Sigmoid colon (tissue), 7 donors: ENCODE measurements around the gene FSD1. TPM values are rescaled to one million over a fixed set of nuclear protein-coding genes. Genes with fewer than 3 reads are reported as not detected.
A peak's percentile ranks its signal among the peaks of the same experiment; 100 is the strongest.
"Not testable (repeated sequence)": the region's sequence is repeated elsewhere in the genome, so short reads cannot be mapped to it uniquely, and the experiment has no call there.

Source experiments
- DNase-seq: peaks from one replicate; pipeline ENCODE4 v3.0.0-alpha.2; 2019
- H3K27ac ChIP-seq, 4 donors: fragments of 200-600 bp; sonication (generic); one replicate each; pipeline ENCODE4 v1.5.1; 2016 to 2019; ENCODE audit warnings: mild to moderate bottlenecking in 1 of 4
- H3K27me3 ChIP-seq, 3 donors: fragments of 200-600 bp; sonication (generic); one replicate each; pipeline ENCODE4 v1.5.1; 2019; ENCODE audit warnings: mild to moderate bottlenecking in 1 of 3
- H3K36me3 ChIP-seq, 4 donors: fragments of 200-600 bp; sonication (generic); one replicate each; pipeline ENCODE4 v1.5.1; 2016 to 2019
- H3K4me1 ChIP-seq, 4 donors: fragments of 200-600 bp; sonication (generic); one replicate each; pipeline ENCODE4 v1.5.1; 2017 to 2019
- H3K4me3 ChIP-seq, 4 donors: fragments of 200-600 bp; sonication (generic); one replicate each; pipeline ENCODE4 v1.5.1; 2017 to 2019; ENCODE audit warnings: mild to moderate bottlenecking in 2 of 4, moderate library complexity in 1 of 4
- H3K9me3 ChIP-seq, 4 donors: fragments of 200-600 bp in 3 of 4; sonication (generic) in 3 of 4; one replicate each; pipeline versions ENCODE4 v1.5.1 to v1.6.1; 2013 to 2019
- EP300 ChIP-seq, 4 donors: sonication (generic); formaldehyde crosslinking; IDR thresholded peaks; one replicate each; pipeline ENCODE4 v1.6.1; 2017; ENCODE audit warnings: antibody characterized with exemption in 4 of 4
- POLR2A ChIP-seq, 2 donors: fragments of 450-650 bp; IDR thresholded peaks; one replicate each; pipeline ENCODE4 v1.6.1; 2016; ENCODE audit warnings: antibody characterized with exemption in 2 of 2, mild to moderate bottlenecking in 2 of 2, moderate library complexity in 2 of 2
- POLR2AphosphoS5 ChIP-seq, 4 donors: sonication (generic); formaldehyde crosslinking; IDR thresholded peaks; one replicate each; pipeline ENCODE4 v1.6.1; 2017; ENCODE audit warnings: antibody characterized with exemption in 4 of 4
- WGBS, 2 donors: extraction: QIAGEN DNeasy Blood & Tissue Kit; methylation state at CpG; one replicate each; pipeline ENCODE4 v1.1.7; 2013; 5-methylcytosine and 5-hydroxymethylcytosine counted together
- intact Hi-C: fragments of 100-400 bp; cut with DNase I; formaldehyde crosslinking; loops from one replicate; pipeline ENCODE4 v1.15.1; 2023
- polyA plus RNA-seq, 3 donors: library from polyadenylated mRNA; stranded (reverse); fragments of 200-250 nt; gene quantifications; one replicate each; pipeline ENCODE4 v1.2.3, GENCODE V29; 2013
- total RNA-seq, 4 donors: library from RNA; depleted of rRNA; stranded (reverse); fragments of >200 nt; gene quantifications; one replicate each; pipeline ENCODE4 v1.1.0, GENCODE V29; 2016
- TF ChIP-seq, protein P1 (sequence below), 4 experiments: fragments of 450-650 bp in 3 of 4; fragments of 200-600 bp in 1 of 4; IDR thresholded peaks; one replicate each; pipeline ENCODE4 v1.5.1; 2016 to 2019; ENCODE audit warnings: antibody characterized with exemption in 4 of 4, mild to moderate bottlenecking in 3 of 4, moderate library complexity in 2 of 4
- donor health status: healthy with polysubstance abuse.
- donor health status: Bipolar disorder and iron deficiency.
- donor health status: healthy.

The FSD1 gene
- total and polyA plus RNA-seq, 7 donors, result 1.1 to 2.6 (median 1.5) TPM; not detected in 3

DNA sequence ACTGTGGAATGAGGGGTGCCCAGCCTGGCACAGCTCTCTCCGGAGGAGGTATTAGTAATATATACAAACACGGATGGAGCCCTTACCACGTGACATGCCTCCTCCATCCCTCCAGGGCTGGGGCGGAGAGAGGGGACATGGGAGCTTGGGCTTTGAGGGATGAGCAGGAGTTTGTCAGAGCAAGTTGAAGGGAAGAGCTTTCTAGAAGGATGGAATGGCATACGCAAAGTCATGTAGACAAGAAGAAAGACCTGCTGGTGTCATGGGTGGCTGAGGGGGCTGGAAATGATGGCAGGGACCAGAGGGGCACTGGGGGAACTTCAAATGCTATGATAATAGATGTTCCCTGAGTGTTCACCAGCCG, 41.6 kb downstream of the FSD1 start:
- Histone ChIP-seq H3K9me3 (no peaks in the 10 kb centered on the region), H3K4me1 (peaks cover 0 to 13% (median 12%) of the 10 kb centered on the region in 4 donors), H3K4me3 (no peak overlapping the region), H3K36me3 (peaks cover 0 to 26% (median 2%) of the 10 kb centered on the region in 4 donors), H3K27me3 (no peaks in the 10 kb centered on the region), H3K27ac (no peak overlapping the region)
- TF ChIP-seq, protein P1, sequence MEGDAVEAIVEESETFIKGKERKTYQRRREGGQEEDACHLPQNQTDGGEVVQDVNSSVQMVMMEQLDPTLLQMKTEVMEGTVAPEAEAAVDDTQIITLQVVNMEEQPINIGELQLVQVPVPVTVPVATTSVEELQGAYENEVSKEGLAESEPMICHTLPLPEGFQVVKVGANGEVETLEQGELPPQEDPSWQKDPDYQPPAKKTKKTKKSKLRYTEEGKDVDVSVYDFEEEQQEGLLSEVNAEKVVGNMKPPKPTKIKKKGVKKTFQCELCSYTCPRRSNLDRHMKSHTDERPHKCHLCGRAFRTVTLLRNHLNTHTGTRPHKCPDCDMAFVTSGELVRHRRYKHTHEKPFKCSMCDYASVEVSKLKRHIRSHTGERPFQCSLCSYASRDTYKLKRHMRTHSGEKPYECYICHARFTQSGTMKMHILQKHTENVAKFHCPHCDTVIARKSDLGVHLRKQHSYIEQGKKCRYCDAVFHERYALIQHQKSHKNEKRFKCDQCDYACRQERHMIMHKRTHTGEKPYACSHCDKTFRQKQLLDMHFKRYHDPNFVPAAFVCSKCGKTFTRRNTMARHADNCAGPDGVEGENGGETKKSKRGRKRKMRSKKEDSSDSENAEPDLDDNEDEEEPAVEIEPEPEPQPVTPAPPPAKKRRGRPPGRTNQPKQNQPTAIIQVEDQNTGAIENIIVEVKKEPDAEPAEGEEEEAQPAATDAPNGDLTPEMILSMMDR (IDR thresholded peaks at IDR 0.05), result no peak
- TF ChIP-seq POLR2A (IDR thresholded peaks at IDR 0.05) (no peak), POLR2AphosphoS5 (IDR thresholded peaks at IDR 0.05) (no peak), EP300 (IDR thresholded peaks at IDR 0.05) (no peak)
- DNase-seq, result no peak
- intact Hi-C loops, result no loop called here
- 95 to 96% methylated on average over 6 of the region's 6 CpGs for WGBS, 2 donors

DNA sequence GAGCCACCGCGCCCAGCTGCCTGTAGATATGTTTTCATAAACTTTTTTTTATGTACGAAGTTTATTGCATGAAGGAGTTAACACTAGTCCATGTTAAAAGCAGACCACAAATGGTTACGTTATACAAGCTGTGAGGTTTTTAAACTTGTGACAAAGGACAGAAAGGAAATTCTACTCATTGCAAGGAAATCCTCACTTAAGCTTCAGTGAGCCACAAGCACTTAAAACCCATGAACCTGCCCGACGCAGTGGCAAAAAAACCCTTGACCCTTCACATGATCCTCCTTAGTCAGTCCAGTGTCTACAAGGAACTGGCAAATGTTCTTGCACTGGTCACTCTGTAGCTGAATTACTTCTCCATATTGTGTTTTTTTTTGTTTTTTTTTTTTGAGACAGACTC, 43.1 kb downstream of the FSD1 start:
- intact Hi-C loops, result no loop called here
- H3K4me3 ChIP-seq, result no peak overlapping the region
- no peaks in the 10 kb centered on the region for H3K9me3 ChIP-seq
- DNase-seq, result no peak
- H3K4me1 ChIP-seq, result peaks cover 0 to 8% (median 7%) of the 10 kb centered on the region in 4 donors
- TF ChIP-seq, protein P1 (IDR thresholded peaks at IDR 0.05), result no peak
- TF ChIP-seq POLR2AphosphoS5 (IDR thresholded peaks at IDR 0.05) (no peak), EP300 (IDR thresholded peaks at IDR 0.05) (no peak), POLR2A (IDR thresholded peaks at IDR 0.05) (no peak)
- H3K27me3 ChIP-seq, result no peaks in the 10 kb centered on the region
- no peak overlapping the region for H3K27ac ChIP-seq
- peaks cover 0 to 26% (median 2%) of the 10 kb centered on the region in 4 donors for H3K36me3 ChIP-seq
- 67 to 83% methylated on average over 6 of the region's 6 CpGs for WGBS, 2 donors

DNA sequence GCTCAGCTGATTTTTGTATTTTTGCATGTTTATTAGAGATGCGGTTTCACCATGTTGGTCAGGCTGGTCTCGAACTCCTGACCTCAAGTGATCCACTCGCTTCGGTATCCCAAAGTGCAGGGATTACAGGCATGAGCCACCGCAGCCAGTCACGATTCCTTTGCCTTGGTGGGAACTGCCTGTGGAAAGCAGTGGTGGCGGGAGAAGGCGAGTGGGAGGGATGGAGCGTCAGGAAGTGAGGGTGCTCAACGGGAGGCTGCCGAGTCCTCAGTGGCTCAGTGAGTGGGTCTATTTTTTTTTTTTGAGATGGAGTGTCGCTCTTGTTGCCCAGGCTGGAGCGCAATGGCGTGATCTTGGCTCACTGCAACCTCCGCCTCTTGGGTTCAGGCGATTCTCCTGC, 44.8 kb downstream of the FSD1 start:
- H3K27me3 ChIP-seq, H3K27ac ChIP-seq, H3K4me3 ChIP-seq, DNase-seq, H3K4me1 ChIP-seq, intact Hi-C loops, H3K9me3 ChIP-seq: not testable (repeated sequence)
- WGBS, 2 donors, result 93 to 97% methylated on average over 16 of the region's 16 CpGs
- H3K36me3 ChIP-seq, result peaks cover 0 to 34% (median 2%) of the 10 kb centered on the region in 4 donors

DNA sequence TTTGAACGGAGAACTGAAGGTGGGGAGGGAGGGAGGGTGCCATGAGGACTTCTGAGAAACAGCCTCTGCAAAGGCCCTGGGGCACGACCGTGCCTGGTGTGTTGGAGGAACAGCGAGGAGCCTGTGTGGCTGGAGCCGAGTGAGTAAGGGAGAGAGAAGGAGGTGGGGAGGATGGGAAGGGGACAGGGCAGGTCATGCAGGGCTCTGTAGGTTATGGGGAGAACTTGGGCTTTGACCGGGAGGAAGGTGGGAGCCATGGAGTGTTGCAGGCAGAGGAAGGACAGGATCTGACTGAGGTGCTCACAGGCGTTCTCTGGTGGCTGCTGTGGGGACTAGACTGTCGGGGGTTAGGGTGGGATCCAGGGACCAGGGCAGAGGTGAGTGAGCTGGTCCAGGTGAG, 45.7 kb downstream of the FSD1 start:
- no peaks in the 10 kb centered on the region for H3K9me3 ChIP-seq
- H3K27me3 ChIP-seq, result no peaks in the 10 kb centered on the region
- no peak for DNase-seq
- no peak overlapping the region for H3K27ac ChIP-seq
- no peaks in the 10 kb centered on the region for H3K4me1 ChIP-seq
- no peak for TF ChIP-seq POLR2AphosphoS5 (IDR thresholded peaks at IDR 0.05)
- TF ChIP-seq EP300 (IDR thresholded peaks at IDR 0.05), result no peak
- H3K36me3 ChIP-seq, result peaks cover 0 to 36% (median 2%) of the 10 kb centered on the region in 4 donors
- intact Hi-C loops, result no loop called here
- WGBS, 2 donors, result 88 to 96% methylated on average over 8 of the region's 8 CpGs
- H3K4me3 ChIP-seq, result no peak overlapping the region

DNA sequence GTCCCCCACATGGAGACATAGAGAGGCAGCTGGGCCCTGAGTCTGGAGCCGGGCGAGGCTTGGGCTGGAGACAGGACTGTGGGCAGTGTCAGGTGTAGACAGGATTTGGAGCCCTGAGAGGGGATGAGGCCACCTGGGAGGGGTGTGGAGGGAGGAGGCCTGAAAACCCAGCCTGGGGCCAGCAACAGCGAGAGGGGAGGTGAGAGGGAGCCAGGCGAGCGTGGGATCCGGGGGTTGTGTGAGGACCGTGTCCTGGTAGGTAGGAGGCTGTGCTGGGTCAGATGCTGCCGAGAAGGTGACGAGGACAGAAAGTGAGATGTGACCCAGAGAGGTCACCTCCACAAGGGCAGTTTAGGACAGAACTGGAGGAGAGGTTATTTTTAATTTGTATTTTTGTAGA, 46.3 kb downstream of the FSD1 start:
- DNase-seq, result no peak
- Histone ChIP-seq H3K36me3 (peaks cover 0 to 34% (median 2%) of the 10 kb centered on the region in 4 donors), H3K4me1 (no peaks in the 10 kb centered on the region), H3K9me3 (no peaks in the 10 kb centered on the region), H3K4me3 (no peak overlapping the region), H3K27ac (no peak overlapping the region), H3K27me3 (no peaks in the 10 kb centered on the region)
- WGBS, 2 donors, result 96% methylated on average over 9 of the region's 9 CpGs
- no peak for TF ChIP-seq POLR2A (IDR thresholded peaks at IDR 0.05)
- TF ChIP-seq EP300 (IDR thresholded peaks at IDR 0.05), result no peak
- TF ChIP-seq POLR2AphosphoS5 (IDR thresholded peaks at IDR 0.05), result no peak
- TF ChIP-seq, protein P1 (IDR thresholded peaks at IDR 0.05), result no peak
- intact Hi-C loops, result no loop called here

DNA sequence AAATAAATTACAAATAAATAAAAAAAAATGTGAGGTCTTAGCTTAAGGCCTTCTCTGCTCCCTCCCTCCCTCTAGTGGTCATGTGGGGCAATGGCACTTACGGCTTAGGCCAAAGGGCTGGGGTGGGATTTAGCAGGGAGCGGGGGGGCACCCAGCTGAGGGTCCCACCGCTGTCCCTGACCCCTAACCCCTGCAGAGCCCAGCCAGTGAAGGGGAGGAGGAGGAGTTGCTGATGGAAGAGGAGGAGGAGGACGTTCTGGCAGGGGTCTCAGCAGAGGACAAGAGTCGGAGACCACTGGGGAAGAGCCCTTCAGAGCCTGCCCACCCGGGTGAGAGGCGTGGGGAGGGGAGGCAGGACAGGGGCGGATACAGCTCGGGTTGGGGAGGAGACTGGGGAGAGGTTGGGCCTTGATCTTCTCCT, 48.3 kb downstream of the FSD1 start:
- H3K27ac ChIP-seq, result no peak overlapping the region

More for the DNA sequence above, 48.3 kb downstream of the FSD1 start:
- WGBS, 2 donors, result 25 to 46% methylated on average over 9 of the region's 9 CpGs
- H3K27me3 ChIP-seq, result no peaks in the 10 kb centered on the region
- TF ChIP-seq, protein P1 (IDR thresholded peaks at IDR 0.05), result peak; percentile 78 to 93 (median 86)
- TF ChIP-seq POLR2AphosphoS5 (IDR thresholded peaks at IDR 0.05) (no peak), EP300 (IDR thresholded peaks at IDR 0.05) (no peak), POLR2A (IDR thresholded peaks at IDR 0.05) (no peak)
- H3K4me1 ChIP-seq, result no peaks in the 10 kb centered on the region
- peaks cover 0 to 36% (median 0%) of the 10 kb centered on the region in 4 donors for H3K36me3 ChIP-seq
- no peaks in the 10 kb centered on the region for H3K9me3 ChIP-seq
- no peak overlapping the region for H3K4me3 ChIP-seq
- intact Hi-C loops, result loop anchor here (2.0 kb wide), 1 partner anchor 86 kb away; no protein-coding TSS in a partner anchor
- DNase-seq, result peak; percentile 71
